ENCODE measurements around the gene LRRTM3.

The LRRTM3 gene

DNA sequence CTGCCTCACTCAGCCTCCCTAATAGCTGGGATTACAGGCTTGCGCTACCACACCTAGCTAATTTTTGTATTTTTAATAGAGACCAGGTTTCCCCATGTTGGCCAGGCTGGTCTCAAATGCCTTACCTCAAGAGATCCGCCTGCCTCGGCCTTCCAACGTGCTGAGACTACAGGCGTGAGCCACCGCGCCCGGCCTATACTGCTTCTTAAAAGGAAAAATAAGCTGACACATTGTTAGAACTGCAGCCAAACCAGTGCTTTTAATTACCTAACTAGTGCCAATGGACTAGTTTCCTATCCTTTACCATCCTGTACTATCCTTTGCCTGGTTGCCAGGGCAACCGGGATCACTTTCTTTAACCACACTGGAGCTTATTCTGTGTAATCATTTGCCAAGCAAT, 108.0 kb downstream of the LRRTM3 start:
- DNase-seq (ENCODE audit: low spot score): no peak

DNA sequence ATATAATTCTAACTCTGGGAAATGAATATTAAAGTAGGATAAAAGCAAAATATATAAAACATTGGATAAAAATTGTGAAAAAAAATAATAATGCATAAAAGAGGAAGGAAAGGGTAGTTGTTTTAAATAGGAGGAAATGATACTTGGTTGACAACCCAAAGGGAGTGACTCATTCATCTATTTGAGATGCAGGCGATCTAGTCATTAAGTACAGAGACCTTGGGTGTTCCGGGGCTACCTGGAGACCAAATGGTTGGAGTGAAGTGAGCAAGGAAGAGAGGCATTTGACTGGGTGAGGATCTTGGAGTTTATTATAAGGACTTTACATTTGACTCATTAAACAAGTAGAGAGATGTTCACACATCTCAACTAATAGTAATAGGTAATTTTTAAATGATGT, 111.0 kb downstream of the LRRTM3 start:
- DNase-seq (ENCODE audit: low spot score): no peak

- DNase-seq (ENCODE audit: low spot score): no peak
Observed at GRCh38 chr10:67043041-67043440, 117.2 kb downstream of the LRRTM3 start.

GRCh38 chr10:67045404-67045803, 119.6 kb downstream of the LRRTM3 start:
- DNase-seq (ENCODE audit: low spot score): no peak

DNA sequence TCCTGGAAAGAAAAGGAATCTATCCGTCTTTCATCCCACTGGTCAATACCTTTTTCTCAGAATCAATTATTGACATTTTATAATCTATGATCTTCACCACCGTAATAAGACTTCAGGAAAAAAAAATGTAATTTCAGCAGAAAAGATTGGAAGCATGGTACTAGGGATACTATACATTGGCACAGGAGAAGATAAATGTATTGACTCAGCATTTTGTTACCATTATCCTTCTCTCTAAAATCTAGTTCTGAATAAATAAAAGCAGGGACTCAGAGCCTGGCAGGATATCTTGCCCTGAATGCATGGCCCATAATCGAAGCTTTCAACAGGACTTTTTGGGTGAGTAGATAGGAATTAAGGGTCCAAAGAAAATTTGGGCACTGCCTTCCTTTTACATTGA, 120.7 kb downstream of the LRRTM3 start:
- no peak for DNase-seq (ENCODE audit: low spot score)

GRCh38 chr10:67049988-67050387, 124.2 kb downstream of the LRRTM3 start:
- DNase-seq (ENCODE audit: low spot score): no peak

GRCh38 chr10:67050415-67050814, 124.6 kb downstream of the LRRTM3 start:
- DNase-seq (ENCODE audit: low spot score): no peak

GRCh38 chr10:67072654-67073053, 146.8 kb downstream of the LRRTM3 start:
- no peak for DNase-seq (ENCODE audit: low spot score)

DNA sequence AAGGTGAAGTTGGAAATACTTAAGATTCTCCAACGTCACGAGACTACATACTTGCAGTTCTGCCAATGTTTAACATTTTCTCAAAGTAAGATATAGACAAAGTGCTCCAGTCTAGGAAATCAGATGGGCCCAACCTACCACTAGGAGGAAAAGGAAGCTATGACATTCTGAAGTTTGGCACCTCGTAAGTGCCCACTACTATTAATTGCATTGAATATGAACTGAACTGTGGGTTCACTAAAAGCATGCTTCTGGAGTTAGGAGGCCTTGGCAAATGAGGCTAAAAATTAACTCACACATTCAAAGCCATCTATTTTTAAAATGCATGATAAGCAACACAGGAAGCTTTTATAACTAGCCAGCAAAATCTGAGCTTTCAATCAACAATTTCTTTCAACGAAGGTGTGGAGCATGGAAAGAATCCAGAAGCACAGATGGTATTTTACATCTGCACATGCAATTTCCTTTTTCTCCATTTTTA, 149.7 kb downstream of the LRRTM3 start:
- no peak for DNase-seq (ENCODE audit: low spot score)

- no peak for DNase-seq (ENCODE audit: low spot score)
Observed at GRCh38 chr10:67076144-67076543, 150.3 kb downstream of the LRRTM3 start.

- no peak for DNase-seq (ENCODE audit: low spot score)
Observed at GRCh38 chr10:67077376-67077775, 151.5 kb downstream of the LRRTM3 start.

DNA sequence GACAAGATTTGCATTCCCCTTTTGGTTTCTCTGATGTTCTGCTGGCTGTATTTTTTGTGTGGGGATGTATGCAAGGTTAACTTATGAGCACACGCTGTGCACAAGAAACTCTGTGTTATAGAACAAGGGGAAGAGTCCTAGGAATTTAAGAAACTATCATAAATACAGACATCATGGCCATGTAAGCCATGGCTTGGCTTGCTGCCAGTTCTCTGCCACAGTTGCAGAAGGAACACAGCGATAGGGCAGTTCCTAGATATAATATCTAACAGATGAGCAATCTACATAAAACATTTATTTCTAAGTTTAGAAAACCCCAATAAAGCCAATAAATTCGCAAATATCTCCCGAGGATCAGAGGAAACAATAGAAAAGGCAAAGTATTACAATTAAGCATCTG, 153.3 kb downstream of the LRRTM3 start:
- peak; percentile 6 for DNase-seq (ENCODE audit: low spot score)

- DNase-seq (ENCODE audit: low spot score): no peak
Observed at GRCh38 chr10:67086327-67087134, 160.7 kb downstream of the LRRTM3 start.

GRCh38 chr10:67087135-67087425, 161.2 kb downstream of the LRRTM3 start:
- no peak for DNase-seq (ENCODE audit: low spot score)

DNA sequence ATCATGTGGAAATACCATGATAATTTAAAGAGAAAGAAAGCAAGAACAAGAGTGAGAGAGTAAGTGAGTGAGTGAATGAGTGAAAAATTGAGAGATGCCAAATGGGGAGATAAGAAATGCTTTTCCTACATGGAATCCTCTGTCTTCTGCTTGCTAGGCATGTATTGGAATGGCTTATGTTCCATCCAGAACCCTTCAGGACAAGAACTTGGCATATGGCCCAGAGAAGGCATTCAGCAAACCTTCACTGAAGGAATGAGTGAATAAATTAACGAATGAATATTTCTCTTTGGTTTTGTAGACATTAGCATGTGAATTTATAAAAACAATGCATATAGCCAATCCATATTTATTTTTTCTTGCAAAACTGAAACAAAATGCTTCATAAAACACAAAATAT, 162.2 kb downstream of the LRRTM3 start:
- no peak for DNase-seq (ENCODE audit: low spot score)

- no peak for DNase-seq (ENCODE audit: low spot score)
Observed at GRCh38 chr10:67095531-67095930, 169.7 kb downstream of the LRRTM3 start.

GRCh38 chr10:67098461-67098860, 172.6 kb downstream of the LRRTM3 start:
- DNase-seq (ENCODE audit: low spot score): no peak

DNA sequence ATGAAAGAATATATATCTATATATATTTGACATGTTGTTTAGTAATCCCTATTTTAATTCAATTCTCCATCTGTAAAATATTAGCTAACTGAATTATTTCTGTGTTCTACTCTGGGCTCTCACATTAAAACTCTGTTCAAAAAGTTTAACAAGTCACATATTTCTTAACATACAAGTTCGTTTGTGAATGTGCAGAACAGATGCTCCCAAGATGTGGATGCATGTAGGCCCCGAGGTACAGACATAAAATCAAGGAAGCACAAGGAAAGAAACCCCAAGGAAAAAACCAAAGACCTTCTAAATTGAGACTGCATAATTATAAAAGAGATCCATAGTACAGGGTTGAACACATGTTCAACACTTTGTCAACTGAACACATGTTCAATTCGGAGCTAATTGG, 175.1 kb downstream of the LRRTM3 start:
- DNase-seq (ENCODE audit: low spot score): no peak

DNA sequence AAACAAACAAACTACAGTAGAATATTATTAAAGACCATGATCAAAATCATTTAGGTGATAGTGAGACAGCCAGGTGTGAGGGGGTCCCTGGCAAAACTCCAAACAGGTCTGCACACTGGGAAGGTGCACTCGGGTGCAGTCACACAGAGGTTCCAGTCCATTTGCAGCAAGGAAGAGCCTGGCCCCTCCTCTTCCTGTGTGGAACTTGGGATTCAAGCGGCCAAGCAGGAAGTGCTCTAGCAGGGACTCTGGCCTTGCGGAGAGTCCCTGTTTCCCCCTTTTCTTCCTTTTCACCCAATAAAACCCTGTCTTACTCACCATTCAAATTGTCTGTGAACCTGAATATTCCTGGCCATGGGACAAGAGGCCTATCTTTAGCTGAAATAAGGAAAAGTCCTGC, 181.8 kb downstream of the LRRTM3 start:
- DNase-seq (ENCODE audit: low spot score): no peak

GRCh38 chr10:67110286-67110685, 184.4 kb downstream of the LRRTM3 start:
- no peak for DNase-seq (ENCODE audit: low spot score)

- DNase-seq (ENCODE audit: low spot score): no peak
Observed at GRCh38 chr10:67112765-67113164, 186.9 kb downstream of the LRRTM3 start.

- no peak for DNase-seq (ENCODE audit: low spot score)
Observed at GRCh38 chr10:67114945-67115344, 189.1 kb downstream of the LRRTM3 start.

GRCh38 chr10:67115972-67116371, 190.1 kb downstream of the LRRTM3 start:
- no peak for DNase-seq (ENCODE audit: low spot score)

DNA sequence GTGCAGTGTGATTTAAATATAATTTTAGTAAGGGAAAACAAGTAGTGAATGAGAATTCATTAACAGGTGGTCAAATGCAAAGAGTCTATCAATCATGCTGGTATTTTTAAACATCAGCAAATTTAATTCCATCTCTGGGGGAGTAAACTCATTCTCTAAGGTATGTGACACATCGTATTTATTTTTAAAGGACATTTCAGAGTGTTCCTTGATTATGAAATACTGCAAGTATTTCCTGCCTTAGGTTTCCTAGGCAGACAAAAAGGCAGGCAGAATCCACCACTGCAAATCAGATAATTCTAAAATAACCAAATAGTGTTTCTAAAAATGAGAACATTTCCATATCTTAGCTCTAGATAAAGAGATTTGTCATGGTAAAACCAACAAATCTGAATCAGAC, 193.8 kb downstream of the LRRTM3 start:
- no peak for DNase-seq (ENCODE audit: low spot score)

Data from hematopoietic multipotent progenitor cell treated with erythropoietin and hydrocortisone succinate and interleukin-3 and kit ligand, for 15 days (in vitro differentiated cells).